Natural killer cell (primary cell): ENCODE data around the gene PDIA2. TPM values are rescaled to one million over a fixed set of nuclear protein-coding genes. Genes with fewer than 3 reads are reported as not detected.

ENCODE experiments used
- ATAC-seq, 3 donors: fragments of 150-1000 bp in 2 of 3; fragments of 200-7000 bp in 1 of 3; cut with Tn5 transposase; 1 replicate in 1 of 3; 2 replicates in 2 of 3; pipeline ENCODE4 v1.10.0; 2021; ENCODE audit warnings: mild to moderate bottlenecking in 2 of 3, moderate library complexity in 2 of 3
- DNase-seq, 2 donors: peaks; one replicate each; pipeline versions ENCODE4 v3.0.0 to v3.0.0-alpha.2; 2013 to 2021; ENCODE audit warnings: mixed read lengths in 1 of 2
- H3K27ac ChIP-seq: one replicate; pipeline ENCODE4 v1.5.1; 2013; ENCODE audit warnings: mild to moderate bottlenecking, low read length
- H3K27me3 ChIP-seq: one replicate; pipeline ENCODE4 v1.6.1; 2013; ENCODE audit warnings: low read length; ENCODE audit not compliant: control insufficient read depth, insufficient read depth
- H3K36me3 ChIP-seq: one replicate; pipeline ENCODE4 v1.6.1; 2013; ENCODE audit warnings: low read length; ENCODE audit not compliant: control insufficient read depth, insufficient read depth
- H3K4me1 ChIP-seq: one replicate; pipeline ENCODE4 v1.6.1; 2013; ENCODE audit warnings: low read length; ENCODE audit not compliant: control insufficient read depth, insufficient read depth
- H3K4me3 ChIP-seq: one replicate; pipeline ENCODE4 v1.5.1; 2013; ENCODE audit warnings: low read length
- H3K9me3 ChIP-seq: one replicate; pipeline ENCODE4 v1.6.1; 2013; ENCODE audit warnings: low read length; ENCODE audit not compliant: control insufficient read depth, insufficient read depth
- H3K27ac Mint-ChIP-seq, 2 donors: one replicate each; pipeline ENCODE4 v1.8.0; 2022; ENCODE audit warnings: mild to moderate bottlenecking in 2 of 2, mixed read lengths in 2 of 2, moderate library complexity in 1 of 2
- H3K27me3 Mint-ChIP-seq, 2 donors: one replicate each; pipeline ENCODE4 v1.8.0; 2022; ENCODE audit warnings: low read depth in 2 of 2, mixed read lengths in 2 of 2
- H3K36me3 Mint-ChIP-seq: one replicate; pipeline ENCODE4 v1.8.0; 2022; ENCODE audit warnings: mixed read lengths
- H3K4me1 Mint-ChIP-seq, 2 donors: one replicate each; pipeline ENCODE4 v1.8.0; 2022; ENCODE audit warnings: mixed read lengths in 2 of 2
- H3K4me3 Mint-ChIP-seq: one replicate; pipeline ENCODE4 v1.8.0; 2022; ENCODE audit warnings: mild to moderate bottlenecking, moderate library complexity, mixed read lengths
- H3K9me3 Mint-ChIP-seq, 2 donors: one replicate each; pipeline ENCODE4 v1.8.0; 2022; ENCODE audit warnings: mixed read lengths in 2 of 2
- CTCF ChIP-seq: fragments of 200-600 bp; IDR thresholded peaks from one replicate; pipeline ENCODE4 v1.8.0; 2022; ENCODE audit warnings: antibody characterized with exemption
- WGBS: methylation state at CpG from one replicate; pipeline ENCODE4 v1.1.7; 2013; ENCODE audit warnings: missing lambda C conversion rate; ENCODE audit not compliant: insufficient coverage; 5-methylcytosine and 5-hydroxymethylcytosine counted together
- intact Hi-C: fragments of 100-400 bp; cut with micrococcal nuclease; formaldehyde crosslinking; loops from one replicate; pipeline ENCODE4 v1.14.2; 2022
- total RNA-seq, 4 donors: library from RNA; stranded (reverse); fragments of 120-200 nt in 1 of 4; gene quantifications; one replicate each; pipeline versions ENCODE4 v1.2.3 to v1.2.4, GENCODE V29; 2013 to 2022

The PDIA2 gene
- total RNA-seq, 3 donors from 2014 or later (not counting 1 experiment from before 2014, with no cell fraction given) = not detected

GRCh38 chr16:247027-247426 lies 35.9 kb upstream of the PDIA2 start:
- Mint-ChIP-seq H3K27ac (peak overlapping the region in 1 of 2 donors; percentile 85), H3K9me3 (no peaks in the 10 kb centered on the region), H3K4me1 (peaks cover 14 to 40% of the 10 kb centered on the region in 2 donors), H3K36me3 (peaks cover 8% of the 10 kb centered on the region), H3K27me3 (no peaks in the 10 kb centered on the region), H3K4me3 (no peak overlapping the region)
- Histone ChIP-seq H3K9me3 (no peaks in the 10 kb centered on the region), H3K4me1 (peaks cover 18% of the 10 kb centered on the region), H3K36me3 (no peaks in the 10 kb centered on the region), H3K27me3 (no peaks in the 10 kb centered on the region), H3K27ac (no peak overlapping the region), H3K4me3 (no peak overlapping the region)
- WGBS = 61% methylated on average over 12 of the region's 12 CpGs
- DNase-seq (no peak), ATAC-seq (peak in 2 of 3 donors; percentile 57 to 81)
- intact Hi-C loops = no loop called here
- TF ChIP-seq CTCF = no peak

DNA sequence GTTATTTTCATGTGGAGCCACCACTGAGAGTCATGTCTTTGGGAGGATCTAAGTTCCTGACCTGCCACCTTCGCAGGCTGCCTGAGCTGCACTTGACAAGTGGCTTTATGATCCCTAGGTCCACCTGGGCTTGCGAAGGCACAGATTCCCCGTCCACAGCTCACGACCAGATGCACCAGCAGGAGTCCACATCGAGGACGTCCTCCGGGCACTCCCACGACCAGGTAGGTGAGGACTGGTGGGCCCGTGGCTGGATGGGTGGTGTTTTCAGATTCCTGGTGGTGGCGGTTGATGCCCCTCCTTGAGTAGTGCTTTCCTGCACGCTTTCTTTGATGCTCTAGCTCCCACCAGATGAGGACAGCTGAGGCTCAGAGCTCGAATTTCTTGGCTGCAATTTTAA lies 33.5 kb upstream of the PDIA2 start:
- no peak overlapping the region for H3K4me3 ChIP-seq
- no peaks in the 10 kb centered on the region for H3K9me3 ChIP-seq
- DNase-seq (no peak), ATAC-seq (no peak)
- 95% methylated on average over 12 of the region's 12 CpGs for WGBS
- Mint-ChIP-seq H3K27me3 (no peaks in the 10 kb centered on the region), H3K27ac (no peak overlapping the region), H3K9me3 (no peaks in the 10 kb centered on the region), H3K4me3 (no peak overlapping the region), H3K36me3 (peaks cover 8% of the 10 kb centered on the region), H3K4me1 (peaks cover 15 to 43% of the 10 kb centered on the region in 2 donors)
- no peaks in the 10 kb centered on the region for H3K27me3 ChIP-seq
- peaks cover 36% of the 10 kb centered on the region for H3K4me1 ChIP-seq
- intact Hi-C loops = no loop called here
- TF ChIP-seq CTCF = no peak
- H3K27ac ChIP-seq = no peak overlapping the region
- peaks cover 3% of the 10 kb centered on the region for H3K36me3 ChIP-seq

GRCh38 chr16:252366-253337 lies 30.3 kb upstream of the PDIA2 start:
- WGBS = 36% methylated on average over 19 of the region's 30 CpGs
- TF ChIP-seq CTCF = no peak
- intact Hi-C loops = loop anchor here (2.0 kb wide), 1 partner anchor 18 kb away; the partner anchor contains the start of gene FAM234A
- ATAC-seq (peak; percentile 58 to 80 (median 77)), DNase-seq (peak in 1 of 2 donors; percentile 54)
- H3K4me3 ChIP-seq = peak overlapping the region; percentile 28
- Mint-ChIP-seq H3K27ac (peak overlapping the region; percentile 88 to 90), H3K4me3 (peak overlapping the region; percentile 90), H3K27me3 (no peaks in the 10 kb centered on the region), H3K4me1 (peaks cover 9 to 36% of the 10 kb centered on the region in 2 donors), H3K36me3 (peaks cover 8% of the 10 kb centered on the region), H3K9me3 (no peaks in the 10 kb centered on the region)
- H3K9me3 ChIP-seq = no peaks in the 10 kb centered on the region
- no peaks in the 10 kb centered on the region for H3K27me3 ChIP-seq
- H3K27ac ChIP-seq = peak overlapping the region; percentile 75
- H3K36me3 ChIP-seq = peaks cover 3% of the 10 kb centered on the region
- H3K4me1 ChIP-seq = peaks cover 26% of the 10 kb centered on the region
